Mucosa of rectum (tissue), 2 donors: ENCODE measurements around the gene ADAT3.

Source experiments
- H3K27ac ChIP-seq, 2 donors: one replicate each; pipeline ENCODE4 v1.7.0; 2013; ENCODE audit warnings: inconsistent platforms in 2 of 2, low read depth in 2 of 2, low read length in 2 of 2
- H3K27me3 ChIP-seq, 2 donors: one replicate each; pipeline ENCODE4 v1.7.0; 2013; ENCODE audit warnings: low read length in 2 of 2; ENCODE audit not compliant: control insufficient read depth in 2 of 2, insufficient read depth in 2 of 2
- H3K36me3 ChIP-seq, 2 donors: one replicate each; pipeline ENCODE4 v1.7.0; 2013; ENCODE audit warnings: low read length in 2 of 2; ENCODE audit not compliant: control insufficient read depth in 2 of 2, insufficient read depth in 2 of 2
- H3K4me1 ChIP-seq, 2 donors: one replicate each; pipeline ENCODE4 v1.7.0; 2013; ENCODE audit warnings: low read length in 2 of 2, mild to moderate bottlenecking in 1 of 2; ENCODE audit not compliant: control insufficient read depth in 2 of 2, insufficient read depth in 2 of 2
- H3K4me3 ChIP-seq, 2 donors: one replicate each; pipeline ENCODE4 v1.7.0; 2013; ENCODE audit warnings: low read length in 2 of 2
- H3K9ac ChIP-seq, 2 donors: one replicate each; pipeline ENCODE4 v1.7.0; 2013; ENCODE audit warnings: low read length in 2 of 2, low read depth in 1 of 2, mild to moderate bottlenecking in 1 of 2
- H3K9me3 ChIP-seq, 2 donors: one replicate each; pipeline ENCODE4 v1.7.0; 2013; ENCODE audit warnings: low read length in 2 of 2; ENCODE audit not compliant: control insufficient read depth in 2 of 2
- donor health status: healthy.
- donor health status: Normal muscosa, but diverticular disease.

Gene ADAT3

GRCh38 chr19:1921825-1922224 lies 16.6 kb downstream of the ADAT3 start:
- Histone ChIP-seq H3K9me3 (no peaks in the 10 kb centered on the region), H3K4me1 (no peaks in the 10 kb centered on the region), H3K4me3 (no peak overlapping the region), H3K9ac (no peak overlapping the region), H3K27ac (no peak overlapping the region), H3K36me3 (peaks cover 32 to 42% of the 10 kb centered on the region in 2 donors), H3K27me3 (no peaks in the 10 kb centered on the region)

DNA sequence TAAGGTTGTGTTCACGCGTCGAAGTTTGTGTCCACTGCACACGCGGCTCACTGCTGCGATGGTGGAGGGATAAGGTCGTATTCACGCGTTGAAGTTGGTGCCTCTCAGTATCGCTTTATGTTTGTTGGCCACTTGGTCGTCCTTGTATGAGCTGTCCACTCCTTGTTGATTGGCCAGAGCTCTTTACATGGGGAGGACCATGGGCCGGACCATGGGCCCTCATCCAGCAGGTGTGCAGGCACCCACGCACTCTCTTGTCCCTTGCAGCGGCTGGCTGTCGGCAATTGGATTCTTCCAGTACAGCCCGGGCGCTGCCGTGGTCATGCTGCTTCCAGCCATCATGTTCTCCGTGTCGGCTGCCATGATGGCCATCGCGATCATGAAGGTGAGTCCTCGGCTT lies 17.6 kb downstream of the ADAT3 start:
- peak overlapping the region in 1 of 2 donors; percentile 23 for H3K27ac ChIP-seq
- H3K4me1 ChIP-seq = no peaks in the 10 kb centered on the region
- peaks cover 32 to 37% of the 10 kb centered on the region in 2 donors for H3K36me3 ChIP-seq

DNA sequence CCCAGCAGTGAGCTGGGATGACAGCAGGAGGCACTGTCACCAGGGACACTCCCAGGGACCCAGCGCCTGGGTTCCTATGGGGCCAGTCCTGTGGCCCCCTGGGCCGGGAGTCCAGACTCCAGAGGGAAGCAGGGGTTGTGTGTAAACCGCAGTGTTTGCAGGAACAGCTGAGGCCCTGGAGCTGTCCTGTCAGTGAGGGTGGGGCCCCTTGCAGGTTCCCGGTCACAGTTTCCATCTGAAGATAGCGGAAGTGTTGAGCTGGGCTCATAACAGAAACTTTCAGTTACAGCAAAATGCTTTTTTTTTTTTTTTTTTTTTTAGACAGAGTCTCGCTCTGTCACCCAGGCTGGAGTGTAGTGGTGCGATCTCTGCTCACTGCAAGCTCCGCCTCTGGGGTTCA lies 18.1 kb downstream of the ADAT3 start:
- H3K9me3 ChIP-seq = no peaks in the 10 kb centered on the region
- peaks cover 27 to 32% of the 10 kb centered on the region in 2 donors for H3K36me3 ChIP-seq
- H3K4me3 ChIP-seq = no peak overlapping the region
- H3K9ac ChIP-seq = no peak overlapping the region
- no peaks in the 10 kb centered on the region for H3K27me3 ChIP-seq
- H3K4me1 ChIP-seq = no peaks in the 10 kb centered on the region
- peak overlapping the region in 1 of 2 donors; percentile 23 for H3K27ac ChIP-seq

More for the DNA sequence above, 17.6 kb downstream of the ADAT3 start:
- H3K4me3 ChIP-seq = no peak overlapping the region
- no peaks in the 10 kb centered on the region for H3K27me3 ChIP-seq
- H3K9ac ChIP-seq = no peak overlapping the region
- H3K9me3 ChIP-seq = no peaks in the 10 kb centered on the region

- Histone ChIP-seq H3K4me3 (no peak overlapping the region), H3K27me3 (no peaks in the 10 kb centered on the region), H3K9ac (no peak overlapping the region), H3K9me3 (no peaks in the 10 kb centered on the region), H3K27ac (no peak overlapping the region), H3K36me3 (peaks cover 22 to 29% of the 10 kb centered on the region in 2 donors), H3K4me1 (peaks cover 4 to 5% of the 10 kb centered on the region in 2 donors)
These were observed 19.2 kb downstream of the ADAT3 start for GRCh38 chr19:1924320-1924961.

- no peak overlapping the region for H3K27ac ChIP-seq
- no peak overlapping the region for H3K4me3 ChIP-seq
- H3K36me3 ChIP-seq = peaks cover 18 to 23% of the 10 kb centered on the region in 2 donors
- H3K27me3 ChIP-seq = no peaks in the 10 kb centered on the region
- H3K9ac ChIP-seq = no peak overlapping the region
- H3K4me1 ChIP-seq = peaks cover 10 to 11% of the 10 kb centered on the region in 2 donors
- no peaks in the 10 kb centered on the region for H3K9me3 ChIP-seq
These were observed 20.3 kb downstream of the ADAT3 start for GRCh38 chr19:1925544-1925943.

DNA sequence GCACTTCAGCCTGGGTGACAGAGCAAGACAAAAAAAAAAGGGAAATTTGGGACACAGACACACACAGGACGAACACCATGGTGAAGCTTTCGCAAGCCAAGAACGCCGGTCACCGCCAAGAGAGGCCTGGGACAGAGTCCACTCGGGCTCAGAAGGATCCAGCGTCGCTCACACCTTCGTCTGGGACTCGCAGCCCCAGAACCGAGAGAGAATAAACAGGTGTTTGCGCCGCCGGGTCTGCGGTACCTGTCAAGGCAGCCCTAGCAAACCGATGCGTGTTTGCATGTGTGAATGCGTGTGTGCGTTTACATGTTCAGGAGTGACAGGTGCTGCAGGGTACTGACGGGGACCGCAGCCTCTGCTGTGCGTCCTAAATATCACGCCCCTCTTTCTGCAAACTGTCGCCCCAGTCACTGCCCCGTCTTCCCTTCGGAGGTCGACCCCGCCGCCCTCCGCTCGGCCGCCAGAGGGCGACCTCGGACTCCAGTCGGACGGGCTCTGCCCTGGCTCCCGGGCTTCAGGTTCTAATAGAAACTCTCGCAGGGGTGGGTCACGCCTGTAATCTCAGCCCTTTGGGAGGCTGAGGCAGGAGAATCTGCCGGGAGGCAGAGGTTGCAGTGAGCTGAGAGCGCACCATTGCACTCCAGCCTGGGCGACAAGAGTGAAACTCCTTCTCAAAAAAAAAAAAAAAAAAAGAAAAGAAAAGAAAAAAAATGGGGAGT lies 24.0 kb downstream of the ADAT3 start:
- H3K4me1 ChIP-seq = peaks cover 10 to 11% of the 10 kb centered on the region in 2 donors
- H3K27ac ChIP-seq = no peak overlapping the region
- H3K27me3 ChIP-seq = no peaks in the 10 kb centered on the region
- H3K36me3 ChIP-seq = peaks cover 0 to 5% of the 10 kb centered on the region in 2 donors
- no peaks in the 10 kb centered on the region for H3K9me3 ChIP-seq
- peak overlapping the region; percentile 59 to 65 for H3K4me3 ChIP-seq
- peak overlapping the region; percentile 32 to 48 for H3K9ac ChIP-seq

DNA sequence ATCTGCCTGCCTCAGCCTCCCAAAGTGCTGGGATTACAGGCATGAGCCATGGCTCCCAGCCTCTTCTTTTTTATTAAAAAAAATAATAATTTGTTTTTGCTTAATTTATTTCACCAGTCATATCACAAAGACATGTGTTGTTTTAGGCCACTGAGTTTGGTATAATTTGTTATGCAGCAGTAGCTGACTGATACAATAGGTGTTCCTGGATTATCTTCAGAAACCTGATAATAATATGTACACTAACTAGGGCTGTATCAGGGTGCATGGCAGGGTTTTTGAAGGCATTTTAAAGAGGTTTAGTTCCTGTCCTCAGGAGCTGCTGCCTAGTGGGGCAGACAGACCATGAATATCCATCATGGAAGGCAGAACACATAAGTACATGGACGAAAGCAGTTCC lies 26.2 kb downstream of the ADAT3 start:
- Histone ChIP-seq H3K27ac (no peak overlapping the region), H3K27me3 (no peaks in the 10 kb centered on the region), H3K4me3 (no peak overlapping the region), H3K36me3 (no peaks in the 10 kb centered on the region), H3K9me3 (peaks cover 0 to 3% of the 10 kb centered on the region in 2 donors), H3K9ac (no peak overlapping the region), H3K4me1 (peaks cover 11 to 20% of the 10 kb centered on the region in 2 donors)

DNA sequence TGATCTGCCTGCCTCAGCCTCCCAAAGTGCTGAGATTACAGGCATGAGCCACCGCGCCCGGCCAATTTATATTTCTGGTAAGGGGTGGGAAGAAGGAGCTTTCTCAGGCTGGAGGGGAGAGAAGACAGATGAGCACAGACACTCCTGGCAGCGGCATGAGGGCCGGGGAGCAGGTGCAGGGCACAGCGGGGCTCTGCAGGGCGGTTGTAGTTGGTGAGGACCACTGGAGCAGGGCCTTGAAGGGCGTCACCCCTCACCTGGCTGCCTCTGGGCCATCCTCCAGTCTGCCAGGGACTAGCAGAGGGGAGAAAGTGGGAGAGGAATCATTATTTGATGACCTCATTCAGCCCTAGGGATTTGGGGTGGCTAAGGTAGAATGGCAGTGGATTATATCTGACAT lies 27.2 kb downstream of the ADAT3 start:
- Histone ChIP-seq H3K4me3 (no peak overlapping the region), H3K27ac (no peak overlapping the region), H3K9ac (no peak overlapping the region), H3K4me1 (peaks cover 11 to 20% of the 10 kb centered on the region in 2 donors), H3K27me3 (no peaks in the 10 kb centered on the region), H3K36me3 (no peaks in the 10 kb centered on the region), H3K9me3 (peaks cover 0 to 3% of the 10 kb centered on the region in 2 donors)

- H3K36me3 ChIP-seq = no peaks in the 10 kb centered on the region
- no peaks in the 10 kb centered on the region for H3K27me3 ChIP-seq
- no peak overlapping the region for H3K27ac ChIP-seq
- peaks cover 0 to 3% of the 10 kb centered on the region in 2 donors for H3K9me3 ChIP-seq
- peaks cover 11 to 20% of the 10 kb centered on the region in 2 donors for H3K4me1 ChIP-seq
- H3K4me3 ChIP-seq = no peak overlapping the region
- no peak overlapping the region for H3K9ac ChIP-seq
These were observed 28.0 kb downstream of the ADAT3 start for GRCh38 chr19:1933244-1933643.

- no peak overlapping the region for H3K4me3 ChIP-seq
- no peaks in the 10 kb centered on the region for H3K36me3 ChIP-seq
- peaks cover 10 to 20% of the 10 kb centered on the region in 2 donors for H3K4me1 ChIP-seq
- H3K9ac ChIP-seq = no peak overlapping the region
- H3K9me3 ChIP-seq = peaks cover 0 to 3% of the 10 kb centered on the region in 2 donors
- H3K27me3 ChIP-seq = no peaks in the 10 kb centered on the region
- no peak overlapping the region for H3K27ac ChIP-seq
These were observed 28.7 kb downstream of the ADAT3 start for GRCh38 chr19:1933942-1934341.
